HT-29 (cell line): ENCODE measurements around the gene LAMC2. TPM values are rescaled to one million over a fixed set of nuclear protein-coding genes. Genes with fewer than 3 reads are reported as not detected.

Experiments
- DNase-seq: peaks from one replicate; pipeline ENCODE4 v3.0.0-alpha.2; 2015; ENCODE audit warnings: low spot score
- total RNA-seq: library from RNA; depleted of rRNA; stranded (reverse); fragments of >200 nt; shearing (Covaris generic); gene quantifications from 2 replicates; pipeline ENCODE4 v1.2.3, GENCODE V29; 2014

Gene LAMC2
- total RNA-seq, 1 experiment from 2014 or later, result 5.0 TPM

DNA sequence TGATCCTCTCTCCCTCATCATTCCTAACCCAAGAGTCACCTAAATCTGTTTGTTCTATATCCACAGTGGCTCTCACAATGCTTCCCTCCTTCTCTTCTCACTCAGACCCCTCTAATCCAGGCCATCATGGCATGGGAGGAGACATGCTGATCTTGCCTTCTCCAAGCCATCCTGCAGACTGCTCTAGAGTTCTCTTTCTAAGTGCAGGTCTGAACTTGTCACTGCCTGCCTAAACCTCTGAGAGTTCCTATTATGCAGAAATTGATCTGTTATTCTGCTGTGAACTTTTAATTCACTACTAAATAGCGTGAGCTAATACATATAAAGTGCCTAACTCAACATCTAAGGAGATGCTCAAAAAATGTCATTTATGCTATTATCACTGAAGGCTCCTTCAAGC, 26.8 kb downstream of the LAMC2 start:
- DNase-seq, result no peak

DNA sequence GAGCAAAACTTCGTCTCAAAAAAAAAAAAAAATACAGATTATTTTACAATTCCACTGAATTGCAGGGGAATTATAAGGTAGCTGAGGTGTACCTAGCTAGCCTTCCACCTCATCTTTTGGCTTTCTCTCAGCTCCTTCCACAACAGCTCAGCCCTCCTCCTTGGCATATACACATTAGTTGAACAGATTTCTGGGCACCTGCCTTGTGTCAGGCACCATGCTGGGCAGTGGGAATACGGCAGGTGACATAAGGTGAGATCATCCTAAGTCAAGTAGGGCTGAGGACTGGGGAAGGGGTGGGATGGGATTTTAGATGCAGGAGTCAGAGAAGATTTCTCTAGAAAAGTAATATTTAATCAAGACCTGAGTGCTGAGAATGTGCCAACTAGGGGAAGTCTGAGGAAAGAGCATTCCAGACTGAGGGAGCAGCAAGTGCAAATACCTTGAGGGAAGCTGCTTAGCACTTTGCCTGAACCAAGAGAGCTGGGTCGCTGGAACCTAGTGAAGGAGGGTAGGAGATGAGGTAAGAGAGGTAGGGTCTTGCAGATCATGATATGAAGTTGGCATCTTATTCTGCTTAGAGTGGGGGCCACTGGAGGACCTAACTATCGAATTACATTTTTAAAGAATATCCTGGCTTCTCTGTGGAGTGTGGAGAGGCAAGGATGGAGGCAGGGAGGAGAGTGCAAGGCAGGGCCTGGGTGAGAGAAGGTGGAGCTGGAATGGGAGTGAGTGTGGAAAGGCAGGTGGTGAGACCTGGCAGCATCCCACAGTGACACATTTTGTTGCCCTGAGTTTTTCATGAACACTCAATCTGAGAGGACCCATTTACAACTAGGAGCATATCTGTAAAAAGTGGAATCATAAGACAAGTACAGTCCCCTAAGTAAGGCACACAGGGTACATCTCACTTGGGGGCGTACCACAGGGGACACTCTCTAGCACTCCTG, 28.2 kb downstream of the LAMC2 start:
- DNase-seq, result peak; percentile 52

DNA sequence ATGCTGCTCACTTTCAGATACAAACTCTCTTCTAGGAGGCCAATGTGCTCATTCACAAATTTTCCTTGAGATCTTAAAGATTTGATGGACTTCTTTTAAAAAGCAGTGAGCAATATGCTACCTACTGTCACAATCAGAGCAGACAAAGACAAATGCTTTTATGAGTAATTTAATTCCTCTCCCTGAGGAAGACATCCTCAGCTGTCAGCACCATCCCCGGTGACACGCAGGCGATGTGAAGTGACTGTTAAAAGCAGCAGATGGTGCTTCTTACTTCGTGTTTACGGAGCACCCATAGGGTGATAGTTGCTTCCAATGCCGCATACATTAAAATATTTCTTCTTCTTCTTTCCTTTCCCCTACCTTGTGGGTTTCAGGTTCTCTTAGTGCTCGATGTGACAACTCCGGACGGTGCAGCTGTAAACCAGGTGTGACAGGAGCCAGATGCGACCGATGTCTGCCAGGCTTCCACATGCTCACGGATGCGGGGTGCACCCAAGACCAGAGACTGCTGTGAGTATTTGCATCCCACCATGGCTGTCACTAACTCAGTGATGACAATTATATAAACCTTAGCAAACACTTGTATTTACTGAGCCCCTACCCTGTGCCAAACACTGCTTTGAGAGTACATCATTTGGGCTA, 29.1 kb downstream of the LAMC2 start:
- no peak for DNase-seq

DNA sequence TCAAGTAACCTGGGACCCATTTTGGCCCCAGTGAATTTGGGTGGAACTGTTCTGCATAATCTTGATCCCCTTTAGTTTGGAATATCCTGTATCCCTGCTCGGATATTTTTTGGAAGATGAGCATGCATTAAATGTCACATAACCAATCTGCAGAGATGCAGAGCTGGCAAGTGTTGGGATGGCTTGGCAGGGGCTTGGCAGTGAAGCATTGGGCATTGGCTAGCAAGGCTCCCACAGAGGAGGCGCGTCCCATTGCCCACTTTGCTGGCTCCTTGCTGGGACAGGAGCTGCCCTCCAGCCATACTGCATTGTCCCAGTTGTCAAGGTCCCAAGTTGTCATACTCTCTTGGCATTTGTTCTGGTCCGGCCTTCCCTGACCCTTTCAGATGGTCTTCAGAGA, 29.9 kb downstream of the LAMC2 start:
- DNase-seq, result no peak

DNA sequence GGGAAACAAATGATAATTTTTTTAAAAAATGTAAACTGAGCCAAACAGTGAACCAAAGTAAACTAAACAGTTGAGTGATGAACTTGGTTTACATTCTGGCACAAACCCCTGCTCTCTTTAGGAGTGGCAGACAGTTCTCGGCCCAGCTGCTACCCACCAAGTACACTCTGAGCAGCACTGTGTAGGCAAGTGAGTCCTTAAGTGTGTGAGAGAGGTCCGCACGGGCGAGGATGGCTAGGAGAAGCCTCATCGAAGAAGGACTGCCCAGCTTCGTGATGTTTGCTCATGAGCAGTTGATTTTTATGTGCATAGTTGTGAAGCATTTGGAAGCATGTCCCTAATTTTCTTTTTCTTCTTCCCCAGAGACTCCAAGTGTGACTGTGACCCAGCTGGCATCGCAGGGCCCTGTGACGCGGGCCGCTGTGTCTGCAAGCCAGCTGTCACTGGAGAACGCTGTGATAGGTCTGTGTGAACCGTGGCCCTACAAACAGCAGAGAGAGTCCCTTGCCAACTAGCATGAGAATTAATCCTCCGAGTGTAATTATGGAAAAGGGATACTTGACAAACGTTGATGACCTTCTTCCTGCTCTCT, 32.1 kb downstream of the LAMC2 start:
- DNase-seq, result no peak

DNA sequence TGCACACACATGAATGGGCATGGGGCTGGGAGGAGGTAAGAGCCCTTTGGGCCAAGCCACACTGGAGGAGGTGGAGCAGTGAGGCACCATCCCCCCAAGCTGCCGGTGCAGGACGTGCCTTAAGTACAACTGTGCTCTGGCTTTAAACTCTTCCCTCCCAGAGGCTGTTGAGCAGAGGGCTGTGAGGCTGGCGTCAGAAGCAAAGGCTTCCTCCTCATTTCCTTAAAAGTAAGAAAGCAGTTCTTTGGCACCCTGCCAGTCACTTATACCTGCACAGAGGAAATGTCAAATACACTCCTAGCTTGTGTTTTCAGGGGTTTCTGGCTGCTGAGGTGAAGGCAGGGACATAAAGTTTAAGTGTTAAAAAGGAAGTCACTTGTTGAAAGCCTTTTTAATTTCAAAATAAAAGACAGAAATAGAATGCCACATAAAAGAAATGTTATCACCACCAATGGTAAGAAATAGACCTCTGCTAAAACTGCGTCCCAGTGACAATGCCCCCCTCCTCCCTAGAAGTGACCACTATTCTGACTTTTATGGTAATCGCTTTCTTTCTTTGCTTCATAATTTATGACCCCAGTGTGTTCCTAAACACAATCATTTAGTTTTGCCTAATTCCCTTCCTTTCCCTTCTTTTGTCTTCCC, 33.0 kb downstream of the LAMC2 start:
- peak; percentile 43 for DNase-seq

DNA sequence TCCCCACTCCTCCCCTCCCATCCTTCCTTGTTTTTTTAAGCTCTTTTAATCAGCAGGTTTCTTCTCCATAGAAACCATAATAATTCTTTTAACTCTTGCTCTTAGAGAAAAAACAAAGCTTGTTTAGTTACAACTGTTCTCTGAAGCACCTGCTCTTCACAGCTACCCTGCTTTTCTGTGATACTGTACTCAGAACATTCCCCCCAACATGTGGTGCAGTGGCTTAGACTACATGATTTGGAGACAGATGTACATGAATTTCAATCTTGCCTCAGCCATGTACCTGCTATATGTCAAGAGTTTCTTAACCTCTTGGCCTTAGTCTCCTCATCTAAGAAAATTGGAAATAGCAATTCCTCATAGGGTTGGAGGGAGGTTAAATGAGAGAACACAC, 33.5 kb downstream of the LAMC2 start:
- DNase-seq, result no peak

DNA sequence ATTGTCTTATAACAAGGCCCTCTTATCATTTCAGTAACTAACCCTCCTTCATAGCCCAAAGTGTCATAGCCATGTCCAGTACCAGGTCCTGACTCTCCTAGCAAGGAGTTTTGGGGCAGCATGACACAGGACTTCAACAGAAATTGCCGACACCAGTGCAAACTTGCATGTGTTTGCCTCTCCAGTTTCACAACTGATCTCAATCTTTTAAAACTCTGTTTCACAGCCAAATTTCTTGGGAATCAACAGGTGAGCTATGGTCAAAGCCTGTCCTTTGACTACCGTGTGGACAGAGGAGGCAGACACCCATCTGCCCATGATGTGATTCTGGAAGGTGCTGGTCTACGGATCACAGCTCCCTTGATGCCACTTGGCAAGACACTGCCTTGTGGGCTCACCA, 36.8 kb downstream of the LAMC2 start:
- no peak for DNase-seq

DNA sequence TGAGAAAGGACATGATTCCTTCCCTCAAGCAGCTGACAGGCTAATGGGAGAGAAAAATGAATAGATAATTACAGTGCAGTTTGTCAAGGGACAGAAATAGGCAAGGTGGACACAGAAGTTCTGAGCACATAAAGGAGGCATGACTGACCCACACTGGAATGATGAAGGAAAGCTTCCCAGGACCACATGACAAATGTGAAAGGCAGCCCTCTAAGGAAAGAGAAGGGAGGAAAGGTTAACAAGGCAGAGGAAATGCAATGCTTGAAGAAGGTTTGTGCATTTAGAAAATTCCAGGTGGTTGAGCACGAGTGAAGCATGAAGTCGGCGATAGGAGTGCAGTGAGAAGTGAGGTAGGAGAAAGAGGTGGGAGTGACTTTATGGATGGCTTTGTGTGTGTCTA, 37.4 kb downstream of the LAMC2 start:
- DNase-seq, result no peak

DNA sequence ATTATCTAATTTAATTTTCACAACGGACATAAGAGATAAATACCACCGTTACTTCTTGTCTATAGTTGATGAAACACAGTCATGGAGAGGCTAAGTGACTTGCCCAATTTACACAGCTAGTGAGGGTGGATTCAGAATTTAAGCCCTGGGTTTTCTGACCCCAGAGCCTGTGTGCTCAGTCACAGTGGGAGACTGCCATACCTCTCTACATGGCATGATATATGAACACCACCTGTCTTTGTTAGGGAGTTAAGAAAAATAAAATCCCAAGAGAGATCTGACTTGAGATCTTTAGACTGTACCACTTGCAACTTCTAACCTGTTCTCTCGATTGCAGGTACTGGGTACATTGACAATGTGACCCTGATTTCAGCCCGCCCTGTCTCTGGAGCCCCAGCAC, 40.3 kb downstream of the LAMC2 start:
- no peak for DNase-seq

DNA sequence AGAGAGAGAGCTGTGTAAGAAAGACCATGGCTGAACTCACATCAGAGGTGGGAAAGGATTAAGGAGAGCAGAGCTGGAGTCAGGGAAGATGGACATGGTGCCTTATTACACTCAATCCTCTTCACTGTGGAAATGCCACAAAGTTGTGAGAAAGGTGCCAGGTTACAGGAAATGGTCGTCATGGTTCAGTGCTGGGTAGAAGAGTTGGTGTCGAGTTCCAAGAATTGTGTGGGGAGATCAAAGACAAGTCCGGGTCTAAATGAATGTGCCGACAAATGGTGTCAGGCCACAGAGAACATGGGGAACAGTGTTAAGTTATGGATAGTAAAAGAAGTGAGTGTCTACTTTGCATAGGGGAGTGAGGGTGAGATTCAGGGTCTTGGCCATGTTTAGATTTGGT, 40.9 kb downstream of the LAMC2 start:
- DNase-seq, result no peak

DNA sequence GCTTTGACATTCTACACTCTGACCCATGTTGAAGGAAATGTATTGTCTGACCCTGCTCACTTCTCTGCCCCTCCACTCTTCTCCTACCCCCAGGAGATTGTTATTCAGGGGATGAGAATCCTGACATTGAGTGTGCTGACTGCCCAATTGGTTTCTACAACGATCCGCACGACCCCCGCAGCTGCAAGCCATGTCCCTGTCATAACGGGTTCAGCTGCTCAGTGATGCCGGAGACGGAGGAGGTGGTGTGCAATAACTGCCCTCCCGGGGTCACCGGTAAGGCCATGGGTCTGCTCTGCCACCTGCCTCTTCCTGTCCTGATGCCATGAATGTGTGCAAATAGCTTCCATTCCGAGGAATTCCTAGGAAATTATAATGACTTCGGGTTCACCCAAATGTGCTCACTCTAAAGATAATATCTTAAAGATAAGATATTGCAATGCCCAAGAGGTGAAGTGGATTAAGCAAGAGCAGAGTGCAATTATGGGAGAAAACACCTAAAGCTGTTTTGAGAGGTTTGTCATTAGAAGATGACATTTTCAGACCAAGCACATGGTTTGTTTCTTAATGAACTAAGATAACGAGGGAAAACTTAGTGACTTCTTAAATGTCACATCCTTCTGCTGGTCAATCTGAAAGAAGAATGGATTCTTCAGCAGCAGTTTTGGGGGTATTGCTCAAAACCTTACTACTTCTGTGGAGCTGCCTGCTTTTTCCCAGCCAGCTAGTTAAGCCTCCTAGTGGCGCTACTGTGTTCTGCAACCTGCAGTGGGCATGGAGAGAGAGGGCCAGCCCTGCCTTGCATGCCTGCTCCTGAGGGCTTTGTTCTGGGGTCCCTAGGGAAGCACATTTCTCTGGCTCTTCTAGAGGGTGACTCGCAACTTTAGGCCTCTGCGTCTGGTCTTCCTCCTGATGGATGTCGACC, 41.6 kb downstream of the LAMC2 start:
- DNase-seq, result peak; percentile 63

DNA sequence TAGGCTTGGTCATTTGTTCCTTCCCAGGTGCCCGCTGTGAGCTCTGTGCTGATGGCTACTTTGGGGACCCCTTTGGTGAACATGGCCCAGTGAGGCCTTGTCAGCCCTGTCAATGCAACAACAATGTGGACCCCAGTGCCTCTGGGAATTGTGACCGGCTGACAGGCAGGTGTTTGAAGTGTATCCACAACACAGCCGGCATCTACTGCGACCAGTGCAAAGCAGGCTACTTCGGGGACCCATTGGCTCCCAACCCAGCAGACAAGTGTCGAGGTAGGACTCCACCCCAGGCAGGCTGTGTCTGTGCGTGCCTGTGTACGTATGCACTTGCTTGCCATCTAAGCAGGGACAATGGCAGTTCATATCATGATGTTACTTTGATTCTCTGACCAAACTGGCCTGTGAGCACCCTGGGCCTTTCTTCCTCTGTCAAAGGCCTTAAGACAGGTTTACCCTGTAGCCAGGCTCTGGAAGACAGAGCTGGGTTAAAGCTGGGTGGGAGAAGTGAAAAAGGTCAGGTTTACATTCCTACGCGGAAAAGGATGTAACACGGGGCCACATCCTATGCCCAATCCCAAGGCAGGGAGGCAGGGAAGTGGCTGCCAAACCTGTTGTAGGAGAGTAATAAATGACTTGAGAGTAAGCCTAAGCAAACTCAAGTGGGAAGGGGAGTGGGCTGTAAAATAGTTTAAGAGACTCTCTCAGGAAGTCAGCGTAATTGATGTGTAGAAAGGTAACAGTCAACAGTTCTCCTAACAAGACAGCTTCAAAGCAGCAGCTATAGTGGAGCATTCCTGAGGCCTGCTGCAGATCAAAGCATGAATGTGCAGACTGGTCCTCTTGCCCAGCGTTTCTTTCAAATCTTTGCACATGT, 42.5 kb downstream of the LAMC2 start:
- no peak for DNase-seq

DNA sequence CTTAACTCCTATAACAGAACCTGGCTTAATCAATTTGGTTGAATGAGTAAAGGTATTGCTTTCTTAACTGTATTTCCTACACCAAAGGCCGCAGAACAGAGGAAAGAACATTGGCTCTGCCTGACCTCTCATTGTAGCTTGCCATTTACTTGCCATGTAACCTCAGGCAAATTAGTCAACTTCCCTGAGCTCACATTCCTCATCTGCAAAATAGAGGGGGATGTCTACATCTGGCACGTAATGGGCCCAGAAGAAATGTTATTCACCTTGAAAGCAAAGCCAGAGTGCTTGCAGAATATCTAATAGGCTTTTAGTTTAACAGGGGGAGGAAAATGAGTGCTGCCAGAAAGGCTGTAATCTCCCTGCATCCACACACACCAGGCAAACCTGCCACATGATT, 44.3 kb downstream of the LAMC2 start:
- DNase-seq, result no peak

DNA sequence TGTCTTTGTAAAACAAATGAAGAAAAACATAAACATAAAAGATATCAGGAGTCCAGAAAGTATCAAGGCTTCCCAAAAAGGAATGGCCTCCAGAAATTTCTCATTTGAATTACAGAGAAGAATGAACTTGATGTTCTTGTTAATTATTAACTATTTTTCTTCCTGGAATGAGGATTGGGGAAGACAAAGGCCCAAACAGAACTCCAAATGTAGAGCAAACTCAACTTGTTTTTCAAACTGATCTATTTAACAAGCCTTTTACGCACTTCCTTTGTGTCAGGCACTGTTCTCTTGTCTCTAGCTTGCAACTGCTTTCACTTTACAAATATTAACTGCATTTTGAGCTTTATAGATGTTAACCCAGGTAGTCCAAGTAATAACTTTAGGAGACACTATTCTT, 45.5 kb downstream of the LAMC2 start:
- no peak for DNase-seq

DNA sequence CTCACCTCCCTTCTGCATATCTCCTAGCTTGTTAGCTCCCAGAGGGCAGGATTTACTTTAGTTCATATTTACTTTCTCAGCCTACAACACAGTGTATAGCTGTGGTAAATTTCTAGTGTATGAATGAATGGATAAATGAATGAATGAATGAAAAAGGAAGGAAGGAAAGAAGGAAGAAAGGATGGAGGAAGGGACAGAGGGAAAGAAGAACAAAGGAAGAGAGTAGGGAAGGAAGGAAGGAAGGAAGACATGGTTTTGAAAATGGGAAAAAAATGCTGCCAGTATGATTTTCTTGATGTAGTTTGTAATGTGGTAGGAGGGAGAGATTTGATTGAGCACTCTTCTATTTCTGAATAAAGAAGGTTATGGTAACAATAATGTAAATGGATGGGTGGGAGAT, 47.0 kb downstream of the LAMC2 start:
- no peak for DNase-seq

DNA sequence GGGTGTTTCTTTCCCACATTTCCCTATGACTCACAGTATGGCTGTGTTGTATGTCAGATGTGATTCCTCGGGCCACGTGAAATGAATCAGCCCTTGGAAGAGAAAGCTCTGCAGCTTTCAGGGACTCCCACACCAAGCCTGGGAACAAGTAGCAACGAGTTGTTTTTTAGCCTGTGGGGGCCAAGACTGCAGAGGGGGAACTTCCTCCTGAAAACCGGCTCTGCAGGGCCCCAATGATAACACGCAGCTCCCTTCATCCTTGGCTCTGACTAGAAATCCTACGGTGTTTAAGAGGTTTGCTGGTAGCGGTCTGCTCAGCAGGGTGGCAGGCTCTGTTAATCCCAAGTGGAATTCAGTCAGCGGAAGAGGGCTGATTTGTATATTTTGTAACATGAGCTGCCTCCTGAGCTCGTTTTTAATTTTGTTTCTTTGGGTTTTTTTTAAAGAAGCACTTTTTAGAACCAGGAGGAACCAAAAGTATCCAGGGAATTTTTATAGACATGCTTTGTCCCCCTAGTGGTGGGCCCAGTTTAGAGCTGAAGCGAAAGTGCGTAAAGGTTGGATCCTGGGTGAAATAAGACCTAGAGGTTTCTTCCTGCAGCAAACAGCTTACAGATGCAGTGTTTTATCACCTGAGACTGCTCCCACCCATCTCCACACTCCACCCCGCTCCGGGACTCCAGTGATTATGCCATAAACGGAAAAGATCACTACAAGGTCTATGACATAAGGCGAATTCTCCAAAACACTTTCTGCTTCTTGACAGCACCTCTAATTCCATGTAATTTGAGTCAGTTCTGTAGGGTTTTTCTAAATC, 48.8 kb downstream of the LAMC2 start:
- peak; percentile 65 for DNase-seq

DNA sequence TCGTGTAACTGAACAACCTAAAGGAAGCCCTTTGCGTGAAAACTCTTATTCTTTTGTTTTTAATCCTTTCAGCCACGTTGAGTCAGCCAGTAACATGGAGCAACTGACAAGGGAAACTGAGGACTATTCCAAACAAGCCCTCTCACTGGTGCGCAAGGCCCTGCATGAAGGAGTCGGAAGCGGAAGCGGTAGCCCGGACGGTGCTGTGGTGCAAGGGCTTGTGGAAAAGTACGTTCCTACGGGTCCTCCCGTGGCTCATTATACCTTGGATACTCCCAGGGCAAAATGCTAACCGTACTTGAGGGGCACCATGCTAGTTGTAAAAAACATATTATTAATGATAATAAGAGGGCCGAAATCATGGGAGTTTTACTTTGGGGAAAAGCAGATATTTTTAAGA, 49.4 kb downstream of the LAMC2 start:
- no peak for DNase-seq

DNA sequence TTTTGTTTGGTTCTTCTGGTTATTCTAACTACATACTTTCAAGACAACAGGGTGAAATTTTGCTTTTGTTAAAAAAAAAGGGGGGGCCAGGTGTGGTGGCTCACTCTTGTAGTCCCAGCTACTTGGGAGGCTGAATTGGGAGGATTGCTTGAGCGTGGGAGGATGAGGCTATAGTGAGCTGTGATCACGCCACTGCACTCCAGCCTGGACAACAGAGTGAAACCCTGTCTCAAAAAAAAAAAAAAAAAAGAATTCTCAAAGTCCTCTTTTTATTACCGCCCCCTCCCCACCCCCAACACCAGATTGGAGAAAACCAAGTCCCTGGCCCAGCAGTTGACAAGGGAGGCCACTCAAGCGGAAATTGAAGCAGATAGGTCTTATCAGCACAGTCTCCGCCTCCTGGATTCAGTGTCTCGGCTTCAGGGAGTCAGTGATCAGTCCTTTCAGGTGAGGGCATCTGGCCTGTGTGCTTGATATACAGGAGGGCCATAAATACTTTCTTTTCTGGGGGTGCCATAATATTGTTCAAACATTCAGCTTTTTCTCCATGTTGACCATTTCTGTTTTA, 50.2 kb downstream of the LAMC2 start:
- no peak for DNase-seq
